Fibroblast of lung (primary cell): ENCODE measurements around the gene SRRM2.

Experiments
- EZH2 ChIP-seq: IDR thresholded peaks from 2 replicates; pipeline ENCODE4 v1.5.1; 2012; ENCODE audit warnings: low read length, control low read depth, mild to moderate bottlenecking; ENCODE audit errors: missing control alignments
- TF ChIP-seq, protein P1 (sequence below), 2 donors: IDR thresholded peaks in 1 of 2; conservative IDR thresholded peaks in 1 of 2; 1 replicate in 1 of 2; 2 replicates in 1 of 2; pipeline ENCODE4 v1.5.1; 2011 to 2012; ENCODE audit warnings: low read length in 2 of 2, control low read depth in 1 of 2, inconsistent platforms in 1 of 2, low read depth in 1 of 2, mild to moderate bottlenecking in 1 of 2

DNA sequence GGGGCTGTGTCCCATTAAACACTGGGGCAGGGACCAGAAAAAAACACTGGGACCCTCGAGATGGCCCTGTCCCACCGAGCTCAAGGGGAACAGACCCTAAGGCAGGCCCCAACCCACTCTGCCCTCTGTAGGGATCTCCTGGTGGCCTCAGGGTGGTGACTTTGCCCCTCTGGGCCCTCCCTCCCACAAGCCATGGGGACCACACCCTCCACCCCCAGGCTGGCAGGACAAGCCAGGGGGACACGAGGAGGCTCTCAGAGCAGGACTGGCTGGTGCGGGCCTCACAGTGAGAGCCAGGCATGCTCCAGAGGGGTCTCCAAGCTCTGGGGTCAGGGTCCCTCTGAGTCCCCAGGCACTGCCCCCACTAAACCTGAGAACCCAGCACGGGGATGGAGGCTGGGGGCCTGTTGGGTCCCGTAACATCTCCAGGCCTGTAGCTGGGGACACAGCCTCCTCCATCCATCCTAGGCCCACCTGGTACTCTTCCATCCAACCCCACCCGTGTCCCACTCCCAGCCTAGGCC, 14.5 kb upstream of the SRRM2 start:
- TF ChIP-seq, protein P1, sequence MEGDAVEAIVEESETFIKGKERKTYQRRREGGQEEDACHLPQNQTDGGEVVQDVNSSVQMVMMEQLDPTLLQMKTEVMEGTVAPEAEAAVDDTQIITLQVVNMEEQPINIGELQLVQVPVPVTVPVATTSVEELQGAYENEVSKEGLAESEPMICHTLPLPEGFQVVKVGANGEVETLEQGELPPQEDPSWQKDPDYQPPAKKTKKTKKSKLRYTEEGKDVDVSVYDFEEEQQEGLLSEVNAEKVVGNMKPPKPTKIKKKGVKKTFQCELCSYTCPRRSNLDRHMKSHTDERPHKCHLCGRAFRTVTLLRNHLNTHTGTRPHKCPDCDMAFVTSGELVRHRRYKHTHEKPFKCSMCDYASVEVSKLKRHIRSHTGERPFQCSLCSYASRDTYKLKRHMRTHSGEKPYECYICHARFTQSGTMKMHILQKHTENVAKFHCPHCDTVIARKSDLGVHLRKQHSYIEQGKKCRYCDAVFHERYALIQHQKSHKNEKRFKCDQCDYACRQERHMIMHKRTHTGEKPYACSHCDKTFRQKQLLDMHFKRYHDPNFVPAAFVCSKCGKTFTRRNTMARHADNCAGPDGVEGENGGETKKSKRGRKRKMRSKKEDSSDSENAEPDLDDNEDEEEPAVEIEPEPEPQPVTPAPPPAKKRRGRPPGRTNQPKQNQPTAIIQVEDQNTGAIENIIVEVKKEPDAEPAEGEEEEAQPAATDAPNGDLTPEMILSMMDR (conservative IDR thresholded peaks at IDR 0.05 in 1 of 2, IDR thresholded peaks at IDR 0.05 in 1 of 2; ENCODE audit: low read depth in 1 of 2, low read length in 2 of 2) = no peak
- TF ChIP-seq EZH2 = no peak
